ENCODE measurements around the gene CCDC102B.

- TF ChIP-seq POLR2AphosphoS5 (IDR thresholded peaks at IDR 0.05; ENCODE audit: low read depth, low read length) (no peak), POLR2A (IDR thresholded peaks at IDR 0.05; ENCODE audit: low read depth, low read length) (no peak), TAF1 (IDR thresholded peaks at IDR 0.05; ENCODE audit: borderline replicate concordance, low read depth, low read length) (no peak)
These were observed 273.8 kb downstream of the CCDC102B start for GRCh38 chr18:69071680-69072079.

All from GM12892 (cell line).